Endothelial cell (in vitro differentiated cells): ENCODE results near the gene BHLHA15. TPM values are rescaled to one million over a fixed set of nuclear protein-coding genes. Genes with fewer than 3 reads are reported as not detected.
A peak's percentile ranks its signal among the peaks of the same experiment; 100 is the strongest.
"Not testable (repeated sequence)": the region's sequence is repeated elsewhere in the genome, so short reads cannot be mapped to it uniquely, and the experiment has no call there.

Source experiments
- DNase-seq: peaks from one replicate; pipeline ENCODE4 v3.0.0; 2021; ENCODE audit warnings: low spot score
- H3K27ac Mint-ChIP-seq: one replicate; pipeline ENCODE4 v1.8.0; 2021; ENCODE audit warnings: mixed read lengths, inconsistent platforms; ENCODE audit not compliant: unreplicated experiment
- H3K27me3 Mint-ChIP-seq: one replicate; pipeline ENCODE4 v1.8.0; 2021; ENCODE audit warnings: mild to moderate bottlenecking, moderate library complexity, mixed read lengths, inconsistent platforms; ENCODE audit not compliant: unreplicated experiment
- H3K36me3 Mint-ChIP-seq: one replicate; pipeline ENCODE4 v1.8.0; 2021; ENCODE audit warnings: mild to moderate bottlenecking, low read depth, mixed read lengths, inconsistent platforms; ENCODE audit not compliant: unreplicated experiment
- H3K4me1 Mint-ChIP-seq: one replicate; pipeline ENCODE4 v1.8.0; 2021; ENCODE audit warnings: mild to moderate bottlenecking, mixed read lengths, inconsistent platforms; ENCODE audit not compliant: unreplicated experiment
- H3K4me3 Mint-ChIP-seq: one replicate; pipeline ENCODE4 v1.8.0; 2021; ENCODE audit warnings: mild to moderate bottlenecking, mixed read lengths, inconsistent platforms; ENCODE audit not compliant: unreplicated experiment
- H3K9me3 Mint-ChIP-seq: one replicate; pipeline ENCODE4 v1.8.0; 2021; ENCODE audit warnings: mixed read lengths, inconsistent platforms; ENCODE audit not compliant: unreplicated experiment
- total RNA-seq: library from RNA; stranded (reverse); fragmentation: NEBNext Ultra II Directional; extraction: Animal tissue kit (Norgen Biotek cat#: 25700); gene quantifications from one replicate; pipeline ENCODE4 v1.2.1, GENCODE V29; 2021; ENCODE audit not compliant: unreplicated experiment
- TF ChIP-seq, protein P1 (sequence below): fragments of 200-600 bp; sonication (generic); IDR thresholded peaks from one replicate; pipeline ENCODE4 v1.5.0; 2021; ENCODE audit warnings: antibody characterized with exemption; ENCODE audit not compliant: unreplicated experiment

BHLHA15 gene
- total RNA-seq, 1 donor from 2014 or later, result 1.2 TPM

DNA sequence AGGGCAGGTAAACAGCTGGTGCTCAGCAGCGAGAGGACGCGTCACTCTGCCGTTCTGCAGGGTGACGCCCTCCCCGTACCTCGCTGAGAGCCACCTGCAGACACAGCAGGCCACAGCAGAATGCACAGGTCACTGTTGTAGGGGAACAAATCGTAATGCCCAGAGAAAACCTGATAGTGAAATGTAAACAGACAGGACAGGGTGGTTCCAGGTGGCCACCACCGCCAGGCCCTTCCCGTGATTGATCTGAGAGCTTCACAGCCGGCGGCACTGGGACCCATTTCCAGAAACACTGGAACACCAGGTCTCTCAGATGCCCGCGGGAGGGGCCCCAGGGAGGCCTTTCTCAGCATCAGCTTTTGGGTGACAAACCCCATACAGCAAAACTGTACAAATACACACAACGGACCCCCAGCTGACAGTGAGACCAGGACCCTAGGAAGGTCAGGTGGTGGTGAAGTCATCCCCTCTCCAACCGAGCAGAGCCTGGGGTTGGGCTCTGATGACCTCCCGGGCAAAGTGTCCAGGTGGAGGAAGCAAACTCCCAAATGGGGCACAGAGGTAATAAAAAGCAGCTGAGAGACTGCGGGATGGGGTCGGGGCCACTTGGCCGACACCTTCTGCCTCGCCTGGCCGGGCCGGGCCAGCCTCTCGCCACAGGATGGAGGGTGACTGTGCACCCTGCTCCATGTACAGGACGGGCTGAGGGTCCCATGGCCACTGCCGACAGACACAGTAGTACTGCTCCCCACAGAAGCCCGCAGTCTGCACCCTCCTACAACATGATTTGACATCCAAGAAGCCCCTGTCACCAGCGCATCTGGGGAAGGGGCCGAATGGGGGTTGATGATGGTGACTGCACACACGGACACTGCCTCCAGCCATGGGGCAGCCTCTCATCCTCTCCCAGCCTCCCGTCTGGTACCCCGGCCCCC is 4.6 kb downstream of the BHLHA15 start:
- H3K9me3 Mint-ChIP-seq, result no peaks in the 10 kb centered on the region
- H3K4me1 Mint-ChIP-seq, result peaks cover 19% of the 10 kb centered on the region
- peak overlapping the region; percentile 72 for H3K27ac Mint-ChIP-seq
- peaks cover 7% of the 10 kb centered on the region for H3K27me3 Mint-ChIP-seq
- no peak overlapping the region for H3K4me3 Mint-ChIP-seq
- no peak for DNase-seq
- H3K36me3 Mint-ChIP-seq, result peaks cover 9% of the 10 kb centered on the region
- TF ChIP-seq, protein P1, sequence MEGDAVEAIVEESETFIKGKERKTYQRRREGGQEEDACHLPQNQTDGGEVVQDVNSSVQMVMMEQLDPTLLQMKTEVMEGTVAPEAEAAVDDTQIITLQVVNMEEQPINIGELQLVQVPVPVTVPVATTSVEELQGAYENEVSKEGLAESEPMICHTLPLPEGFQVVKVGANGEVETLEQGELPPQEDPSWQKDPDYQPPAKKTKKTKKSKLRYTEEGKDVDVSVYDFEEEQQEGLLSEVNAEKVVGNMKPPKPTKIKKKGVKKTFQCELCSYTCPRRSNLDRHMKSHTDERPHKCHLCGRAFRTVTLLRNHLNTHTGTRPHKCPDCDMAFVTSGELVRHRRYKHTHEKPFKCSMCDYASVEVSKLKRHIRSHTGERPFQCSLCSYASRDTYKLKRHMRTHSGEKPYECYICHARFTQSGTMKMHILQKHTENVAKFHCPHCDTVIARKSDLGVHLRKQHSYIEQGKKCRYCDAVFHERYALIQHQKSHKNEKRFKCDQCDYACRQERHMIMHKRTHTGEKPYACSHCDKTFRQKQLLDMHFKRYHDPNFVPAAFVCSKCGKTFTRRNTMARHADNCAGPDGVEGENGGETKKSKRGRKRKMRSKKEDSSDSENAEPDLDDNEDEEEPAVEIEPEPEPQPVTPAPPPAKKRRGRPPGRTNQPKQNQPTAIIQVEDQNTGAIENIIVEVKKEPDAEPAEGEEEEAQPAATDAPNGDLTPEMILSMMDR, result no peak

DNA sequence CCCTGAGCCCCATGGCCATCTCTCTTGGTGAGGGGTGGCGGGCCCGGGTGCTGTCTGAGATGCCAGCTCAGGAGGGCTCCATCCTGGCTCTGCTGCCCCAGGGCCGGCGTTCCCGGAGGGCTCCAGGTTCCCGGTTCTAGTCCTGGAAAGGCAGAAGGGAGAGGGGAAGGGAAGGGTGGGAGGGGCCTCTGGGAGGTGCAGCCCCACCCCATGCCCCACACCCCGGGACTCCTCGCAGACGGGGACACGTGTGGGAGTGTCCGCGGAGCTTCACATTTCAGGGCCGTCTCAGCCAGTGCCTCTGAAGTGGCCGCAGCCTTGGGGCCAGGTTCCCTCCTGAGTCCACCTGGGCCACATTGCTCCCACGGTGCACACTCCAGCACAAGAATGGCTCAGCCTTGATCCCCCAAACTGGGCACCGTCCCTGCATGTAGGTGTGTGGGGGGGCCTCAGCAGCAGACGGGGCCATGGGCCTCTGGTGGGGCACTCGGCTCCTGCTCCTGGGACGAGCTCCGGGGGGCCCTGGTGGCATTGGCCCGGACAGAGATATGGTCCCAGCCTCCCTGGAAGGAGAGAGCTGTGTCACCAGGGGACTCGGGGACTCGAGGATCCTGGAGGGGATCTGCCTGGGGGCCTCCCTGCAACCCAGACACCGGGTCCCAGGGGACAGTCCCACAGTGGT is 5.8 kb downstream of the BHLHA15 start:
- no peak overlapping the region for H3K4me3 Mint-ChIP-seq
- no peak overlapping the region for H3K27ac Mint-ChIP-seq
- peaks cover 16% of the 10 kb centered on the region for H3K4me1 Mint-ChIP-seq
- no peak for DNase-seq
- peaks cover 5% of the 10 kb centered on the region for H3K27me3 Mint-ChIP-seq
- peaks cover 9% of the 10 kb centered on the region for H3K36me3 Mint-ChIP-seq
- no peaks in the 10 kb centered on the region for H3K9me3 Mint-ChIP-seq
- TF ChIP-seq, protein P1, result no peak

DNA sequence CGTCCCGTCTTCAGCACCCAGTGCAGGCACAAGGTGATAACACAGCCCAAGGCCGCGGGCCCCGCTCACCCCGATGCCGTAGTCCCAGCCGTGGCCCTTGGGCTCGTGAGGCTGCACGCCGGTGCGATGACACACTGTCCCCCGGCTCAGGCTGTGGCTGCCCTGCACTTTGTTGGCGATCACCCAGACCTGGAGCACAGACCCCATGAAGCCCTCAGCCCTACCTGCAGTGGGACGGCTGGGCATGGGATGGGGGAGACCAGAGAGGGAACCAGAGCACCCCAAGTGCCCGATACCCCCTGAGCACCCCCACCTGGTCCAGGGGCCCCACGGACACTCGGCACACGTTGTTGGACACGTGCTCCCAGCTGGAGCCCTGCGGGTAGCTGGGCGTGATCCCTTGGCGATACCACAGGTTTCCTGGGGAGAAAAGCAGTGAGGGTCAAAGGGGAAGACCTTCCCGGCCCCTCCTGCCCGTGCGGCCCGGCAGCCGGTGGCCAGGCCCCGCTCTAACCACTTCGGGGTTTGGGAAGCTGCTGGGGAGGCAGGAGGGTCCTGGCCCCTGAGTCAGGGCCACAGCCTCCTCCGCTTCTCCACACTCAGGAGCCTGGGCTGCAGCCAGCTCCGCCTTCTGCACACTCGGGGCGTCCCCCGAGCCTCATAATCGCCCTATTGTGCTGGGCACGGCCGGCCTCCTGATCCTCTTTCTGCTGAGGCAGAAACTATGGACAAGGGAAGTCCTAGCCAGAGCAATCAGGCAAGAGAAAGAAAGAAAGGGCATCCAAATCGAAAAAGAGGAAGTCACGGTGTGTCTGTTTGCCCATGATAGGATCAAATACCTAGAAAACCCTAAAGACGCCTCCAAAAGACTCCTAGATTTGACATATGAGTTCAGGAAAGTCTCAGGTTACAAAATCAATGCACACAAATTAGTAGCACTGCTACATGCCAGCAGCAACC is 6.7 kb downstream of the BHLHA15 start:
- Mint-ChIP-seq H3K27me3 (peaks cover 5% of the 10 kb centered on the region), H3K9me3 (no peaks in the 10 kb centered on the region), H3K27ac (peak overlapping the region; percentile 92), H3K36me3 (peaks cover 9% of the 10 kb centered on the region), H3K4me1 (peaks cover 16% of the 10 kb centered on the region), H3K4me3 (peak overlapping the region; percentile 66)
- peak; percentile 34 for DNase-seq
- TF ChIP-seq, protein P1, result no peak

DNA sequence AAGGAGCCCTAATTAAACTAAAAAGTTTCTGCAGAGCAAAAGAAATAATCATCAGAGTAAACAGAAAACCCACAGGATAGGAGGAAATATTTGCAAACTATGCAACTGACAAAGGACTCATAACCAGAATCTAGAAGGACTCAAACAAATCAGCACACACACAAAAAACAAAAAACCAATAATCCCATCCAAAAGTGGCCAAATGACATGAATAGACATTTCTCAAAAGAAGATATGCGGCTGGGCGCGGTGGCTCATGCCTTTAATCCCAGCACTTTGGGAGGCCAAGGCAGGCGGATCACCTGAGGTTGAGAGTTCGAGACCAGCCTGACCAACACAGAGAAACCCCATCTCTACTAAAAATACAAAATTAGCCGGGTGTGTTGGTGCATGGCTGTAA is 8.1 kb downstream of the BHLHA15 start:
- not testable (repeated sequence) for H3K36me3 Mint-ChIP-seq, H3K27me3 Mint-ChIP-seq, H3K9me3 Mint-ChIP-seq, DNase-seq
- H3K4me3 Mint-ChIP-seq, result peak overlapping the region; percentile 22
- peaks cover 16% of the 10 kb centered on the region for H3K4me1 Mint-ChIP-seq
- H3K27ac Mint-ChIP-seq, result peak overlapping the region; percentile 84
